ENCODE results near the gene PRTFDC1.

The PRTFDC1 gene

DNA sequence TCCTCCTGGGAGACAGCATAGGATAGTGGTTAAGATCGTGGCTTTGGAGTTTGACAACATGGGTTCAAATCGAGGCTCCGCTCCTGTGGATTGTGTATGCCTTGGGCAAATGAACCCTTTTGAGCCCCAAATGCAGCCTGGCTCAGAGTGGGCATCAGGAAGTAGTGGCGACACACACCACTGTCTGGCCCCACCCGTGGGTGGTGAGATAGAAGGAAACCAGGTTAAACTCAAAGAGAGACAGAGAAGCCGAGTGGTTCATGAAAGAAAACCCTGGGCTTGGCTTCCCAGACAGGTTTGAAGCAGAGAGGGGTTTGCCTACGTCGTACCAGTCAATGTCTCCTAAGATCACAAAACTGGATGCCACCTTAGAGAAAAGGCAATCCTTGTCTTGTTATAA lies 57.7 kb downstream of the PRTFDC1 start:
- Mint-ChIP-seq H3K36me3 (ENCODE audit: low read depth) (peaks cover 8% of the 10 kb centered on the region), H3K27ac (no peak overlapping the region), H3K4me3 (no peak overlapping the region), H3K27me3 (ENCODE audit: low read depth, poor library complexity) (no peaks in the 10 kb centered on the region), H3K9me3 (no peaks in the 10 kb centered on the region), H3K4me1 (no peaks in the 10 kb centered on the region)
- TF ChIP-seq, protein P1, sequence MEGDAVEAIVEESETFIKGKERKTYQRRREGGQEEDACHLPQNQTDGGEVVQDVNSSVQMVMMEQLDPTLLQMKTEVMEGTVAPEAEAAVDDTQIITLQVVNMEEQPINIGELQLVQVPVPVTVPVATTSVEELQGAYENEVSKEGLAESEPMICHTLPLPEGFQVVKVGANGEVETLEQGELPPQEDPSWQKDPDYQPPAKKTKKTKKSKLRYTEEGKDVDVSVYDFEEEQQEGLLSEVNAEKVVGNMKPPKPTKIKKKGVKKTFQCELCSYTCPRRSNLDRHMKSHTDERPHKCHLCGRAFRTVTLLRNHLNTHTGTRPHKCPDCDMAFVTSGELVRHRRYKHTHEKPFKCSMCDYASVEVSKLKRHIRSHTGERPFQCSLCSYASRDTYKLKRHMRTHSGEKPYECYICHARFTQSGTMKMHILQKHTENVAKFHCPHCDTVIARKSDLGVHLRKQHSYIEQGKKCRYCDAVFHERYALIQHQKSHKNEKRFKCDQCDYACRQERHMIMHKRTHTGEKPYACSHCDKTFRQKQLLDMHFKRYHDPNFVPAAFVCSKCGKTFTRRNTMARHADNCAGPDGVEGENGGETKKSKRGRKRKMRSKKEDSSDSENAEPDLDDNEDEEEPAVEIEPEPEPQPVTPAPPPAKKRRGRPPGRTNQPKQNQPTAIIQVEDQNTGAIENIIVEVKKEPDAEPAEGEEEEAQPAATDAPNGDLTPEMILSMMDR (IDR thresholded peaks at IDR 0.05) = no peak
- DNase-seq = no peak

- Mint-ChIP-seq H3K36me3 (ENCODE audit: low read depth) (peaks cover 8% of the 10 kb centered on the region), H3K27ac (no peak overlapping the region), H3K27me3 (ENCODE audit: low read depth, poor library complexity) (no peaks in the 10 kb centered on the region), H3K9me3 (no peaks in the 10 kb centered on the region), H3K4me1 (no peaks in the 10 kb centered on the region), H3K4me3 (no peak overlapping the region)
- DNase-seq = no peak
- TF ChIP-seq, protein P1 (IDR thresholded peaks at IDR 0.05) = no peak
These were observed 58.1 kb downstream of the PRTFDC1 start for GRCh38 chr10:24894309-24894708.

- H3K27me3 Mint-ChIP-seq (ENCODE audit: low read depth, poor library complexity) = no peaks in the 10 kb centered on the region
- H3K27ac Mint-ChIP-seq = no peak overlapping the region
- H3K36me3 Mint-ChIP-seq (ENCODE audit: low read depth) = peaks cover 8% of the 10 kb centered on the region
- DNase-seq = no peak
- H3K4me3 Mint-ChIP-seq = no peak overlapping the region
- TF ChIP-seq, protein P1 (IDR thresholded peaks at IDR 0.05) = no peak
- H3K4me1 Mint-ChIP-seq = no peaks in the 10 kb centered on the region
- no peaks in the 10 kb centered on the region for H3K9me3 Mint-ChIP-seq
These were observed 59.3 kb downstream of the PRTFDC1 start for GRCh38 chr10:24893127-24893526.

DNA sequence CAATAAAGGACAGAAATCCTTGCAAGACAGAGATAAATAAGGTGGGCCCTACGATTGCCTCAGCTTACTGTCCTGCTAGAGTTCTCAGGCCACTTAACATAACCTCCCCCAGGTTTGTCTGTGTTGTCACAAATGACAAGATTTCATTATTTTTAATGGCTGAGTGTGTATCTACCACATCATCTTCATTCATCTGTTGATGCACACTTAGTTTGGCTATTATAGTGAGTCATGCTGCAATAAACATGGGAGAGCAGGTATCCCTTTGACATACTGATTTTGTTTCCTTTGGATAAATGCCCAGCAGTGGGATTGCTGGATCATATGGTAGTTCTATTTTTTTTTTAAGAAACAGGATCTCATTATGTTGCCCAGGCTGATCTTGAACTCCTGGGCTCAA lies 60.6 kb downstream of the PRTFDC1 start:
- DNase-seq = no peak
- Mint-ChIP-seq H3K4me3 (no peak overlapping the region), H3K27me3 (ENCODE audit: low read depth, poor library complexity) (no peaks in the 10 kb centered on the region), H3K4me1 (no peaks in the 10 kb centered on the region), H3K27ac (no peak overlapping the region), H3K9me3 (no peaks in the 10 kb centered on the region), H3K36me3 (ENCODE audit: low read depth) (no peaks in the 10 kb centered on the region)
- TF ChIP-seq, protein P1 (IDR thresholded peaks at IDR 0.05) = no peak

DNA sequence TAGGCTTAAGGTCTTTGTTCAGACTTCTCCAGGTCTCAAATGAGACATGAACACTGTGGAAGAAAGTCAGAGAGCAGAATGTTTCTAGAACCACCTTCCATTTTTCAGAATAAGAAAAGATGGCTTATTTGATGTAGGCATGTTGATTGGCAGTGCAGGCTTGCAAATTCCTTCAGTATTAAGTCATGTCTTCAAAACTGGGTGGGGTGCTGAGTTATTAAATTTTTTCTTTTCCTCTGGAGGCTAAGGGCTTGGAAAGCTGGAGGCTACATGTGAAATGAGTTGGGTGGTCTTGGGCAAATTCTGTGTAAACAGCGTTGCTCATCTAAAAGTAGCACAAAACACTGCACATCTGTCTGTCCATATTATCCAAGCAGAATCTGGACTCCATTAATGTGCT lies 62.8 kb downstream of the PRTFDC1 start:
- no peaks in the 10 kb centered on the region for H3K4me1 Mint-ChIP-seq
- H3K36me3 Mint-ChIP-seq (ENCODE audit: low read depth) = no peaks in the 10 kb centered on the region
- no peak for DNase-seq
- H3K9me3 Mint-ChIP-seq = no peaks in the 10 kb centered on the region
- no peaks in the 10 kb centered on the region for H3K27me3 Mint-ChIP-seq (ENCODE audit: low read depth, poor library complexity)
- no peak overlapping the region for H3K27ac Mint-ChIP-seq
- TF ChIP-seq, protein P1 (IDR thresholded peaks at IDR 0.05) = no peak
- no peak overlapping the region for H3K4me3 Mint-ChIP-seq

GRCh38 chr10:24887855-24888231 lies 64.6 kb downstream of the PRTFDC1 start:
- no peak for DNase-seq
- no peaks in the 10 kb centered on the region for H3K36me3 Mint-ChIP-seq (ENCODE audit: low read depth)
- H3K4me1 Mint-ChIP-seq = no peaks in the 10 kb centered on the region
- no peak overlapping the region for H3K27ac Mint-ChIP-seq
- no peaks in the 10 kb centered on the region for H3K9me3 Mint-ChIP-seq
- TF ChIP-seq, protein P1 (IDR thresholded peaks at IDR 0.05) = no peak
- H3K4me3 Mint-ChIP-seq = no peak overlapping the region
- no peaks in the 10 kb centered on the region for H3K27me3 Mint-ChIP-seq (ENCODE audit: low read depth, poor library complexity)

All from nephron progenitor cell (in vitro differentiated cells).